Stomach smooth muscle (tissue), 2 donors: ENCODE results near the gene UPK3BL1.
"Not testable (repeated sequence)": the region's sequence is repeated elsewhere in the genome, so short reads cannot be mapped to it uniquely, and the experiment has no call there.

Experiments used
- H3K27ac ChIP-seq: one replicate; pipeline ENCODE4 v1.7.0; 2013; ENCODE audit warnings: mild to moderate bottlenecking, low read length, inconsistent platforms
- H3K27me3 ChIP-seq, 2 donors: one replicate each; pipeline ENCODE4 v1.7.0; 2013; ENCODE audit warnings: low read length in 2 of 2; ENCODE audit not compliant: insufficient read depth in 2 of 2, control insufficient read depth in 1 of 2
- H3K36me3 ChIP-seq, 2 donors: one replicate each; pipeline ENCODE4 v1.7.0; 2013; ENCODE audit warnings: low read length in 2 of 2; ENCODE audit not compliant: control insufficient read depth in 2 of 2, insufficient read depth in 2 of 2
- H3K4me1 ChIP-seq: one replicate; pipeline ENCODE4 v1.7.0; 2013; ENCODE audit warnings: low read length; ENCODE audit not compliant: control insufficient read depth, insufficient read depth
- H3K4me3 ChIP-seq, 2 donors: one replicate each; pipeline ENCODE4 v1.7.0; 2013; ENCODE audit warnings: low read length in 2 of 2
- H3K9ac ChIP-seq, 2 donors: one replicate each; pipeline ENCODE4 v1.7.0; 2013; ENCODE audit warnings: low read length in 2 of 2, mild to moderate bottlenecking in 1 of 2
- H3K9me3 ChIP-seq, 2 donors: one replicate each; pipeline ENCODE4 v1.7.0; 2013; ENCODE audit warnings: low read length in 2 of 2; ENCODE audit not compliant: control insufficient read depth in 2 of 2
- donor health status: healthy.
- donor health status: Pancreatic carcinoma.

UPK3BL1 gene

DNA sequence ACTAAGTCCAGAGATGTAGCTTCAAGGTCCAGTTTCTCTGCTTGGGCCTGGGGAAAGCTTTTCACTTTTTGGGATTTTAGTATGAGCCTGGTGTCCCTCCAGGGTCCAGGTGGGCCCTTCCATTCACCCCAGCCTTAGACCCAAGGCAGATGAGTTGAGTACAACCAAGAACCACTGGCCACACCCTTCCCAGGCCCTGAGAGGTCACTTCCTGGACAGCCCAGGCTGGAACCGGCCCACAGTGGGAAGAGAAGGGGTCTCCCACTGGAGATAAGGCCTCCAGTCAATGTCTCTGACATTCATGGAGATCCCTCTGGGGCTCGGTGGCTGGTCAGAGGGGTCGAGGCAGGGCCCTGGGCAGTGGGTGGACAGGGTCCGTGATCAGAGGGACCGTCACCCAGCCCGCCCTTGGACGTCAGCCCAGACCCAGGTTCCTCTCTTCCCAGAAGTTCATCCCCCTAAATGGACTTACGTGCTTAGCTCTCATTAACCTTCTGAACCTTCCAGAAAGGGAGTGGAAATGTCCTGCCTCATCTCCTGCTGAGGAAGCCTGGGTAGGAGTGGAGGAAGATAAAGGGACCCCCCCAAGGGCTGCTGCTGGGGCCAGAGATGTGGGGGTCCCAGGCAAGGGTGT, 15.2 kb downstream of the UPK3BL1 start:
- not testable (repeated sequence) for H3K27me3 ChIP-seq, H3K4me1 ChIP-seq, H3K9ac ChIP-seq, H3K36me3 ChIP-seq, H3K27ac ChIP-seq, H3K9me3 ChIP-seq, H3K4me3 ChIP-seq

GRCh38 chr7:102618122-102618521, 24.5 kb downstream of the UPK3BL1 start:
- not testable (repeated sequence) for H3K9ac ChIP-seq, H3K36me3 ChIP-seq, H3K4me3 ChIP-seq, H3K9me3 ChIP-seq, H3K4me1 ChIP-seq, H3K27me3 ChIP-seq, H3K27ac ChIP-seq

- H3K9me3 ChIP-seq, H3K27ac ChIP-seq, H3K9ac ChIP-seq, H3K36me3 ChIP-seq, H3K4me1 ChIP-seq, H3K27me3 ChIP-seq: not testable (repeated sequence)
- H3K4me3 ChIP-seq, result peak within 1 kb of the TSS in 1 of 2 donors; percentile 64
These were observed 26.0 kb downstream of the UPK3BL1 start, which contains the start of gene RASA4 for GRCh38 chr7:102616507-102617125. Gene RASA4 (minus strand): TSS chr7:102616756. CDS start chr7:102616689, 67 bp downstream.

GRCh38 chr7:102615930-102616329, 26.7 kb downstream of the UPK3BL1 start:
- H3K27ac ChIP-seq, H3K27me3 ChIP-seq, H3K36me3 ChIP-seq, H3K9ac ChIP-seq, H3K4me3 ChIP-seq, H3K9me3 ChIP-seq, H3K4me1 ChIP-seq: not testable (repeated sequence)

DNA sequence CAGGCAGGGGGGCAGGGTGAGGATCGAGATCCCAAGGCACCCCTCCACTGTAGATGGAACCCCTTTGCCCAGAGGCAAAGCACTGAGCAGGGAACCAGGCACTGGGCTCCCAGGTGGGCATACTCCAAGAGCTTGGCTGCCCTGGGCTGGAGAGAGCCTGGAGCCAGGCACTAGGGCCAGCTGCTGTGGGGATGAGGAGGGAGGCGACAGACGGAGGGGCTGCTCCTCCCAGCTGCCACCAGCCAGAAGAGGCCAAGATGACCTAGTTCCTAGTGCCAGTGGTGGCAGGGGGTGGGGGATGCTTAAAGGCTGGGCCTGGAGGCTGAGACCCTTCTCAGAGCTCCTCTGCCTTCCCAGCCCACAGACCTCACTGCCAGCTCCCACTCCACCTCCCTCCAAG, 27.7 kb downstream of the UPK3BL1 start:
- not testable (repeated sequence) for H3K27me3 ChIP-seq, H3K36me3 ChIP-seq, H3K4me1 ChIP-seq

GRCh38 chr7:102614346-102614697, 28.3 kb downstream of the UPK3BL1 start:
- not testable (repeated sequence) for H3K9ac ChIP-seq, H3K4me1 ChIP-seq, H3K27ac ChIP-seq, H3K27me3 ChIP-seq, H3K36me3 ChIP-seq, H3K4me3 ChIP-seq, H3K9me3 ChIP-seq

More for the DNA sequence above, 27.7 kb downstream of the UPK3BL1 start:
- not testable (repeated sequence) for H3K4me3 ChIP-seq, H3K27ac ChIP-seq, H3K9ac ChIP-seq, H3K9me3 ChIP-seq

GRCh38 chr7:102613575-102614345, 28.8 kb downstream of the UPK3BL1 start:
- not testable (repeated sequence) for H3K36me3 ChIP-seq, H3K9ac ChIP-seq, H3K27me3 ChIP-seq, H3K9me3 ChIP-seq, H3K4me3 ChIP-seq, H3K4me1 ChIP-seq, H3K27ac ChIP-seq

GRCh38 chr7:102611675-102612325, 30.8 kb downstream of the UPK3BL1 start:
- H3K9me3 ChIP-seq, H3K9ac ChIP-seq, H3K36me3 ChIP-seq, H3K27me3 ChIP-seq, H3K4me1 ChIP-seq: not testable (repeated sequence)
- peak overlapping the region; percentile 53 for H3K27ac ChIP-seq
- H3K4me3 ChIP-seq, result peak overlapping the region in 1 of 2 donors; percentile 47

GRCh38 chr7:102611013-102611674, 31.4 kb downstream of the UPK3BL1 start:
- H3K4me1 ChIP-seq, H3K4me3 ChIP-seq, H3K27me3 ChIP-seq, H3K36me3 ChIP-seq, H3K27ac ChIP-seq, H3K9ac ChIP-seq, H3K9me3 ChIP-seq: not testable (repeated sequence)

DNA sequence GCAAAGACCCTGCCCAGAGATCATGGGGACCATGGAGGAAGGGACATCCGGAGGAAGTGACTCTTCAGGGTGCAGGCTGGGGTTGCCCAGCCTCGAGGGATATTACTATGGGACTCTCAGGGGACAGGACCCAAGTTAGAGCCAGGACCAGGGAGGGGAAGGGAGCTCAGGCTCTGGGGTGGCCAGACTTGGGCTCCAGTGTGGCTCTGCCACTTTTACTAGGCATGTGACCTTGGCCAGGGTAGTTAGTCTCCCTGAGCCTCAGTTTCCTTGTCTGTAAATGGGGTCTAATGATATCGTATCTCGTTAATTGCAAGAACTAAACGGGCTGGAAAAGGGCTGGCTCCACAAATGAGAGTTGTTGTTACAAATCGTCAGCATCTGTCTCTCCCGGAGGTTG, 32.1 kb downstream of the UPK3BL1 start:
- not testable (repeated sequence) for H3K9me3 ChIP-seq, H3K36me3 ChIP-seq, H3K27ac ChIP-seq, H3K27me3 ChIP-seq, H3K4me1 ChIP-seq, H3K9ac ChIP-seq, H3K4me3 ChIP-seq
